NT2/D1 (cell line): ENCODE data around the gene TRAF1.

Experiments
- YY1 ChIP-seq: IDR thresholded peaks from 2 replicates; pipeline ENCODE4 v1.6.1; 2011; ENCODE audit not compliant: insufficient read length, insufficient read depth
- ZNF274 ChIP-seq: IDR thresholded peaks from 2 replicates; pipeline ENCODE4 v1.6.1; 2011; ENCODE audit warnings: mild to moderate bottlenecking, low read depth, low read length

DNA sequence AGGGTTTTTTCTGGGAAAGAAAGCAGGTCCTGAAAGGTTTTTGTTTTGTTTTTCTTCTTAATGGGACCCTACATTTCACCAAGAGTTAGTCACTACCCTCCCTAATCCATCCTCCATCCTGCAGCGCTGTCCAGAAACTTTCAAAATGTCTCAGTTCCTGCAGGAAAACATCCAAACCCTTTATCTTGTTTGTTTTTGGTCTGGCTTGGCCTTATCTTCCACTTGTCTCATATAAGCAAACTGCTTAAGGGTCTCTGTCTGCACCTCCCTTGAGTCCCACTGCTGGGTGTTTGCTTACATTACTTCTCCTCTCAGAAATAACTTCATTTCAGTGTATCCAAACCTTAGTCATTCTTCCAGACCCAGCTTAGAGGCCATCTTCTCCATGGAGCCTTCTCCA, 11.0 kb upstream of the TRAF1 start:
- TF ChIP-seq YY1, result no peak
- TF ChIP-seq ZNF274, result no peak
